Measurements from ENCODE around the gene ASB16.

DNA sequence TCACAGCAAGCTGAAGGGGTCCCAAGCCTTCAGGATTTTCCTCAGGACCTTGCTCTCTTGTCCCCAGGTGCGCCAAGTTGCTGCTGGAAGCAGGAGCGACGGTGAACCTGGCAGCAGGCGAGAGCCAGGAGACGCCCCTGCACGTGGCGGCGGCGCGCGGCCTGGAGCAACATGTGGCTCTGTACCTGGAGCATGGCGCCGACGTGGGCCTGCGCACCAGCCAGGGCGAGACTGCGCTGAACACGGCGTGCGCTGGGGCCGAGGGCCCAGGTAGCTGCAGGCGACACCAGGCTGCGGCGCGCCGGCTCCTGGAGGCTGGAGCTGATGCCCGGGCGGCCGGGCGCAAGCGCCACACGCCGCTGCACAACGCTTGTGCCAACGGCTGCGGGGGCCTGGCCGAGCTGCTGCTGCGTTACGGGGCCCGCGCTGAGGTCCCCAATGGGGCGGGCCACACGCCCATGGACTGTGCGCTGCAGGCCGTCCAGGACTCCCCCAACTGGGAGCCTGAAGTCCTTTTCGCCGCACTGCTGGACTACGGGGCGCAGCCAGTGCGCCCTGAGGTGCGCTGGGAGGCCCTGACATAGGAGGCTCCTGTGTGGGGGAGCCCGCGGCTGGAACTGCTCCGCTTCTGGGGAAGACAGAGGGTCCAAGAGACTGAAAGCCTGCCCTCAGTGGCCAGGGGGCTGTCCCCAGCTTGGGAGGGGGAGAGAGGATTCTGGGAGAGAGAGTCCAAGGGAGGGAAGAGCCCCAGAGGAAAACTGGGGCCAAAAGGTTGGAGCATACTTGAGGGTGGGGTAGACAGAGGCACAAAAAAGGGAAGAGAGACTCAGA is 6.4 kb downstream of the ASB16 start:
- TF ChIP-seq NRF1 (conservative IDR thresholded peaks at IDR 0.05; ENCODE audit: low read depth, low read length) (no peak), EP300 (IDR thresholded peaks at IDR 0.05; ENCODE audit: borderline replicate concordance in 1 of 2, control insufficient read depth in 1 of 2, low read depth in 2 of 2, low read length in 2 of 2) (no peak), POLR2A (IDR thresholded peaks at IDR 0.05; ENCODE audit: low read depth, low read length) (no peak), EZH2 (IDR thresholded peaks at IDR 0.05; ENCODE audit: borderline replicate concordance, control insufficient read depth, low read depth, low read length) (no peak), RBBP5 (conservative IDR thresholded peaks at IDR 0.05) (no peak)
